HepG2 (cell line): Measurements from ENCODE around the gene SHLD3. TPM values are rescaled to one million over a fixed set of nuclear protein-coding genes. Genes with fewer than 3 reads are reported as not detected.

Experiments used
- AGO1 ChIP-seq: fragments of 200-400 bp; formaldehyde crosslinking; IDR thresholded peaks from 2 replicates; pipeline ENCODE4 v1.6.1; 2017; ENCODE audit warnings: mild to moderate bottlenecking, low read depth, low read length, moderate library complexity; ENCODE audit not compliant: poor library complexity, severe bottlenecking
- ERF ChIP-seq: IDR thresholded peaks from 2 replicates; pipeline ENCODE4 v1.6.1; 2018; ENCODE audit warnings: missing biosample characterization, missing genetic modification reagents
- HHEX ChIP-seq: IDR thresholded peaks from 2 replicates; pipeline ENCODE4 v1.6.1; 2016; ENCODE audit warnings: control low read depth
- KDM5B ChIP-seq: sonication (generic); formaldehyde crosslinking; IDR thresholded peaks from 2 replicates; pipeline ENCODE4 v1.4.0; 2020; ENCODE audit warnings: missing genetic modification reagents, mild to moderate bottlenecking, borderline replicate concordance
- KLF12 ChIP-seq: sonication (generic); formaldehyde crosslinking; IDR thresholded peaks from 2 replicates; pipeline ENCODE4 v1.4.0; 2020; ENCODE audit warnings: missing genetic modification reagents, borderline replicate concordance
- MTF1 ChIP-seq: sonication (generic); formaldehyde crosslinking; IDR thresholded peaks from 2 replicates; pipeline ENCODE4 v1.5.0; 2020; ENCODE audit warnings: missing genetic modification reagents
- NFYC ChIP-seq: IDR thresholded peaks from 2 replicates; pipeline ENCODE4 v1.6.1; 2016; ENCODE audit warnings: missing genetic modification reagents, missing compliant biosample characterization
- RARA ChIP-seq: IDR thresholded peaks from 2 replicates; pipeline ENCODE4 v1.6.1; 2016; ENCODE audit warnings: missing genetic modification reagents, missing compliant biosample characterization
- TARDBP ChIP-seq: sonication (generic); formaldehyde crosslinking; IDR thresholded peaks from 2 replicates; pipeline ENCODE4 v1.8.0; 2022; ENCODE audit warnings: mild to moderate bottlenecking, missing genetic modification reagents
- ZNF343 ChIP-seq: sonication (generic); formaldehyde crosslinking; IDR thresholded peaks from 2 replicates; pipeline ENCODE4 v1.4.0; 2020; ENCODE audit warnings: mild to moderate bottlenecking, missing genetic modification reagents
- polyA plus RNA-seq, 8 experiments: library from polyadenylated mRNA; depleted of rRNA in 3 of 8; stranded (reverse) in 7 of 8; unstranded in 1 of 8; fragments of >200 nt; fragmentation: Illumina TruSeq in 4 of 8; extraction: Trizol in 4 of 8; gene quantifications; 2 replicates each; pipeline versions ENCODE4 v1.2.1 to v1.2.3, GENCODE V29; 2011 to 2016; ENCODE audit warnings: low read depth in 4 of 8, missing spikeins in 1 of 8, mixed read lengths in 1 of 8; ENCODE audit not compliant: insufficient read depth in 1 of 8
- total RNA-seq, 5 experiments: library from RNA; depleted of rRNA; stranded (reverse); fragments of >200 nt; fragmentation: Illumina TruSeq; extraction: Trizol; gene quantifications; 2 replicates each; pipeline ENCODE4 v1.2.3, GENCODE V29; 2016; ENCODE audit warnings: low read depth in 1 of 5
- TF ChIP-seq, protein P1 (sequence below): sonication (generic); formaldehyde crosslinking; IDR thresholded peaks from 2 replicates; pipeline ENCODE4 v1.5.0; 2020; ENCODE audit warnings: mild to moderate bottlenecking, missing genetic modification reagents, borderline replicate concordance
- TF ChIP-seq, protein P2 (sequence below): IDR thresholded peaks from 2 replicates; pipeline ENCODE4 v1.6.1; 2016; ENCODE audit warnings: low read depth, borderline replicate concordance
- TF ChIP-seq, protein P3 (sequence below): sonication (generic); formaldehyde crosslinking; conservative IDR thresholded peaks from 2 replicates; pipeline ENCODE4 v1.8.0; 2022; ENCODE audit warnings: mild to moderate bottlenecking, moderate library complexity, missing genetic modification reagents
- TF ChIP-seq, protein P4 (sequence below): sonication (generic); formaldehyde crosslinking; IDR thresholded peaks from 2 replicates; pipeline ENCODE4 v1.4.0; 2020; ENCODE audit warnings: low read depth, missing genetic modification reagents

The SHLD3 gene
- total and polyA plus RNA-seq, 2 of the 13 experiments (the other 11 are each of a cell fraction or from before 2014, with no cell fraction given), result 3.6 to 6.8 TPM

DNA sequence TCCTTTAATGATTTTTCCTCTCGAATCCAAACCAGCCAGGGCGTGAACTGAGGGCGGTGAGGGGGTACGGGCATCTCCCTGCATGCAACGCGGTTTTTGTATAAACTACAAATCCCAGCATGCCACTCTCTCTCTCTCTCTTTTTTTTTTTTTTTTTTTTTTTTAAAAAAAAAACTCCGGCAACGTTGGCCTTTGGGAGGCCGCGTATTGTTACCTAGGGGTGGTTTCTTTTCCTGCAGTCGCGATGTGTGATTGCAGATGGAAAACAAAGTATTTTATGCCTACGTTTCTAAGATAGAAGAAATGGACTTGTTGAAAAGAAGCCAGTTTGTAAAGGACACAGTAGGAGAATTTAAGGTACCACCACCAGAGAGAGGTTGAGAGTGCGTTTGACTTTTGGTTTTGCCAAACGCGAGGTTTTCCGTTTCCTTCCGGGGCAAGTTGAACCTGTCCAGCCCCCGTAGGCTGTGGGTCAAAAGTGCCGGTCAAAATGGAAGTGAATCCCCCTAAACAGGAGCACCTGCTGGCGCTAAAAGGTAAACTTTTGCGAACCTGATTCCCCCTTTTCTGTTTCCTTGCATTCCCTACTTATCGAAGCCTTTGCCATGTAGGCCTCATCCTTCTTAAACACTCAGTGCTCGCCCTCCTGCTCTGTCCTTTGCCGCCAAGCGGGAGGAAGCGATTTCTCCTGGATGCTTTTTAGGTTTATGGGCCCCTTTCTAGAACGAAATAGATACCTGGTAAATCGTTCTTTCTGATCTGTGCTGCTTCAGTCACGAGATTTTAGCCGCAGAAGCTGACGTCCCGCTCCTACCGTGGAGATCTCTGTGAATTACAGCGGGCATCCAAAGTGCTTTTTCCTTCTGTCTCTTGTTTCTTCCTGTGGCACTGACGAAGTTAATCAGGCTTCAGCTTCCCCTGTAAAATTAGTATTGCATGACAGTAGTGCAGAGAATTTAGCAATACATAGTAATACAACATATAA, at the start of gene SHLD3, which contains the start of gene TRAPPC13 (continued):
- TF ChIP-seq, protein P1, sequence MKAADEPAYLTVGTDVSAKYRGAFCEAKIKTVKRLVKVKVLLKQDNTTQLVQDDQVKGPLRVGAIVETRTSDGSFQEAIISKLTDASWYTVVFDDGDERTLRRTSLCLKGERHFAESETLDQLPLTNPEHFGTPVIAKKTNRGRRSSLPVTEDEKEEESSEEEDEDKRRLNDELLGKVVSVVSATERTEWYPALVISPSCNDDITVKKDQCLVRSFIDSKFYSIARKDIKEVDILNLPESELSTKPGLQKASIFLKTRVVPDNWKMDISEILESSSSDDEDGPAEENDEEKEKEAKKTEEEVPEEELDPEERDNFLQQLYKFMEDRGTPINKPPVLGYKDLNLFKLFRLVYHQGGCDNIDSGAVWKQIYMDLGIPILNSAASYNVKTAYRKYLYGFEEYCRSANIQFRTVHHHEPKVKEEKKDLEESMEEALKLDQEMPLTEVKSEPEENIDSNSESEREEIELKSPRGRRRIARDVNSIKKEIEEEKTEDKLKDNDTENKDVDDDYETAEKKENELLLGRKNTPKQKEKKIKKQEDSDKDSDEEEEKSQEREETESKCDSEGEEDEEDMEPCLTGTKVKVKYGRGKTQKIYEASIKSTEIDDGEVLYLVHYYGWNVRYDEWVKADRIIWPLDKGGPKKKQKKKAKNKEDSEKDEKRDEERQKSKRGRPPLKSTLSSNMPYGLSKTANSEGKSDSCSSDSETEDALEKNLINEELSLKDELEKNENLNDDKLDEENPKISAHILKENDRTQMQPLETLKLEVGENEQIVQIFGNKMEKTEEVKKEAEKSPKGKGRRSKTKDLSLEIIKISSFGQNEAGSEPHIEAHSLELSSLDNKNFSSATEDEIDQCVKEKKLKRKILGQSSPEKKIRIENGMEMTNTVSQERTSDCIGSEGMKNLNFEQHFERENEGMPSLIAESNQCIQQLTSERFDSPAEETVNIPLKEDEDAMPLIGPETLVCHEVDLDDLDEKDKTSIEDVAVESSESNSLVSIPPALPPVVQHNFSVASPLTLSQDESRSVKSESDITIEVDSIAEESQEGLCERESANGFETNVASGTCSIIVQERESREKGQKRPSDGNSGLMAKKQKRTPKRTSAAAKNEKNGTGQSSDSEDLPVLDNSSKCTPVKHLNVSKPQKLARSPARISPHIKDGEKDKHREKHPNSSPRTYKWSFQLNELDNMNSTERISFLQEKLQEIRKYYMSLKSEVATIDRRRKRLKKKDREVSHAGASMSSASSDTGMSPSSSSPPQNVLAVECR (CRISPR knock-in tag), result peak; percentile 50; the same call in 1 of the 2 replicates
- no peak for TF ChIP-seq HHEX (CRISPR knock-in tag)
- TF ChIP-seq, protein P2, sequence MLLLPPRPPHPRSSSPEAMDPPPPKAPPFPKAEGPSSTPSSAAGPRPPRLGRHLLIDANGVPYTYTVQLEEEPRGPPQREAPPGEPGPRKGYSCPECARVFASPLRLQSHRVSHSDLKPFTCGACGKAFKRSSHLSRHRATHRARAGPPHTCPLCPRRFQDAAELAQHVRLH (CRISPR knock-in tag), result 0 out of 2 replicates have a peak, but pooled peaks have one; percentile 28
- TF ChIP-seq RARA (CRISPR knock-in tag), result peak; percentile 38; the same call in 1 of the 2 replicates
- 0 out of 2 replicates have a peak, but pooled peaks have one; percentile 6 for TF ChIP-seq KDM5B (CRISPR knock-in tag)
- TF ChIP-seq ERF (CRISPR knock-in tag), result 0 out of 2 replicates have a peak, but pooled peaks have one; percentile 17
- no peak; the same call in 1 of the 2 replicates for TF ChIP-seq KLF12 (CRISPR knock-in tag)
- TF ChIP-seq MTF1 (CRISPR knock-in tag), result 0 out of 2 replicates have a peak, but pooled peaks have one; percentile 47
- TF ChIP-seq ZNF343, result no peak
- TF ChIP-seq, protein P3, sequence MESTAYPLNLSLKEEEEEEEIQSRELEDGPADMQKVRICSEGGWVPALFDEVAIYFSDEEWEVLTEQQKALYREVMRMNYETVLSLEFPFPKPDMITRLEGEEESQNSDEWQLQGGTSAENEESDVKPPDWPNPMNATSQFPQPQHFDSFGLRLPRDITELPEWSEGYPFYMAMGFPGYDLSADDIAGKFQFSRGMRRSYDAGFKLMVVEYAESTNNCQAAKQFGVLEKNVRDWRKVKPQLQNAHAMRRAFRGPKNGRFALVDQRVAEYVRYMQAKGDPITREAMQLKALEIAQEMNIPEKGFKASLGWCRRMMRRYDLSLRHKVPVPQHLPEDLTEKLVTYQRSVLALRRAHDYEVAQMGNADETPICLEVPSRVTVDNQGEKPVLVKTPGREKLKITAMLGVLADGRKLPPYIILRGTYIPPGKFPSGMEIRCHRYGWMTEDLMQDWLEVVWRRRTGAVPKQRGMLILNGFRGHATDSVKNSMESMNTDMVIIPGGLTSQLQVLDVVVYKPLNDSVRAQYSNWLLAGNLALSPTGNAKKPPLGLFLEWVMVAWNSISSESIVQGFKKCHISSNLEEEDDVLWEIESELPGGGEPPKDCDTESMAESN (CRISPR knock-in tag), result 0 out of 2 replicates have a peak, but pooled peaks have one; percentile 15
- TF ChIP-seq TARDBP (CRISPR knock-in tag), result 0 out of 2 replicates have a peak, but pooled peaks have one; percentile 32
- TF ChIP-seq, protein P4, sequence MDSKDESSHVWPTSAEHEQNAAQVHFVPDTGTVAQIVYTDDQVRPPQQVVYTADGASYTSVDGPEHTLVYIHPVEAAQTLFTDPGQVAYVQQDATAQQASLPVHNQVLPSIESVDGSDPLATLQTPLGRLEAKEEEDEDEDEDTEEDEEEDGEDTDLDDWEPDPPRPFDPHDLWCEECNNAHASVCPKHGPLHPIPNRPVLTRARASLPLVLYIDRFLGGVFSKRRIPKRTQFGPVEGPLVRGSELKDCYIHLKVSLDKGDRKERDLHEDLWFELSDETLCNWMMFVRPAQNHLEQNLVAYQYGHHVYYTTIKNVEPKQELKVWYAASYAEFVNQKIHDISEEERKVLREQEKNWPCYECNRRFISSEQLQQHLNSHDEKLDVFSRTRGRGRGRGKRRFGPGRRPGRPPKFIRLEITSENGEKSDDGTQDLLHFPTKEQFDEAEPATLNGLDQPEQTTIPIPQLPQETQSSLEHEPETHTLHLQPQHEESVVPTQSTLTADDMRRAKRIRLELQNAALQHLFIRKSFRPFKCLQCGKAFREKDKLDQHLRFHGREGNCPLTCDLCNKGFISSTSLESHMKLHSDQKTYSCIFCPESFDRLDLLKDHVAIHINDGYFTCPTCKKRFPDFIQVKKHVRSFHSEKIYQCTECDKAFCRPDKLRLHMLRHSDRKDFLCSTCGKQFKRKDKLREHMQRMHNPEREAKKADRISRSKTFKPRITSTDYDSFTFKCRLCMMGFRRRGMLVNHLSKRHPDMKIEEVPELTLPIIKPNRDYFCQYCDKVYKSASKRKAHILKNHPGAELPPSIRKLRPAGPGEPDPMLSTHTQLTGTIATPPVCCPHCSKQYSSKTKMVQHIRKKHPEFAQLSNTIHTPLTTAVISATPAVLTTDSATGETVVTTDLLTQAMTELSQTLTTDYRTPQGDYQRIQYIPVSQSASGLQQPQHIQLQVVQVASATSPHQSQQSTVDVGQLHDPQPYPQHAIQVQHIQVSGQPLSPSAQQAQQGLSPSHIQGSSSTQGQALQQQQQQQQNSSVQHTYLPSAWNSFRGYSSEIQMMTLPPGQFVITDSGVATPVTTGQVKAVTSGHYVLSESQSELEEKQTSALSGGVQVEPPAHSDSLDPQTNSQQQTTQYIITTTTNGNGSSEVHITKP, result peak; percentile 53; the same call in 1 of the 2 replicates
- TF ChIP-seq NFYC, result 0 out of 2 replicates have a peak, but pooled peaks have one; percentile 15
- no peak for TF ChIP-seq AGO1
